ENCODE results near the gene ADCY3.

GRCh38 chr2:24822049-24822706, 97.9 kb downstream of the ADCY3 start:
- TF ChIP-seq POLR2A (IDR thresholded peaks at IDR 0.05; ENCODE audit: low read depth, low read length) (no peak), TAF1 (IDR thresholded peaks at IDR 0.05; ENCODE audit: borderline replicate concordance, low read depth, low read length) (no peak)

All from GM12892 (cell line).